Left kidney (tissue), 2 donors: Measurements from ENCODE around the gene CEMP1. TPM values are rescaled to one million over a fixed set of nuclear protein-coding genes. Genes with fewer than 3 reads are reported as not detected.
A peak's percentile ranks its signal among the peaks of the same experiment; 100 is the strongest.

Experiments
- DNase-seq: peaks from one replicate; pipeline ENCODE4 v3.0.0-alpha.2; 2013
- polyA plus RNA-seq: library from polyadenylated mRNA; unstranded; fragments of 120-200 nt; gene quantifications from one replicate; pipeline ENCODE4 v1.2.1, GENCODE V29; 2013; ENCODE audit not compliant: insufficient read length

CEMP1 gene
- polyA plus RNA-seq, 1 donor, result 3.1 TPM

DNA sequence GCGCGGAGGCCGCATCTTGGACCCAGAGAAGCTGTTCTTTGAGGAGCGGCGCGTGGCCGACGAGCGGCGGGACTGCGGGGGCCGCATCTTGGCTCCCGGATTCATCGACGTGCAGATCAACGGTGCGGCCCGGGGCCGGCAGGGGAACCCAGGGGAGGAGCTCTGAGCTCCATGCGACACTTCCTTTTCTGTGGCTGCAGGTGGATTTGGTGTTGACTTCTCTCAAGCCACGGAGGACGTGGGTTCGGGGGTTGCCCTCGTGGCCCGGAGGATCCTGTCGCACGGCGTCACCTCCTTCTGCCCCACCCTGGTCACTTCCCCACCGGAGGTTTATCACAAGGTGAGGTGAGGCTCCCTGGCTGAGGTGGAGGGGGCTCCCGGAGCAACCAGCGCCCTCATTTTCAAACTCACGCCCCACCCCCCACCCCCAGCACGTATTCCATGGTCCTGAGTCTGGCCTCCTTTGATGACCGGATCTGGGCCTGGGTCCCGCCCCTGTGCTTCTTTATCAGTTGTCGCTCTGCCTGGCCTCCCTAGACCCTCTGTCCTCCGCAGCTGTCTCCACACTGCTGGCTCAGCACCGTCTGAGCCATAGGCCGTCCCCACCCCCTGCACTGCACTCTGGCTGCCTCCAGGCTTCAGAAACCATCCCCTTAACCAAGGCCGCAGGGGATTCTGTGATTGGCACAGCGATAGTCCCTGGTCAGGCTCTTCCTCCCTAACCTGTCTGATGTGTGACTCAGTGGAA lies 10.2 kb downstream of the CEMP1 start:
- DNase-seq, result no peak

DNA sequence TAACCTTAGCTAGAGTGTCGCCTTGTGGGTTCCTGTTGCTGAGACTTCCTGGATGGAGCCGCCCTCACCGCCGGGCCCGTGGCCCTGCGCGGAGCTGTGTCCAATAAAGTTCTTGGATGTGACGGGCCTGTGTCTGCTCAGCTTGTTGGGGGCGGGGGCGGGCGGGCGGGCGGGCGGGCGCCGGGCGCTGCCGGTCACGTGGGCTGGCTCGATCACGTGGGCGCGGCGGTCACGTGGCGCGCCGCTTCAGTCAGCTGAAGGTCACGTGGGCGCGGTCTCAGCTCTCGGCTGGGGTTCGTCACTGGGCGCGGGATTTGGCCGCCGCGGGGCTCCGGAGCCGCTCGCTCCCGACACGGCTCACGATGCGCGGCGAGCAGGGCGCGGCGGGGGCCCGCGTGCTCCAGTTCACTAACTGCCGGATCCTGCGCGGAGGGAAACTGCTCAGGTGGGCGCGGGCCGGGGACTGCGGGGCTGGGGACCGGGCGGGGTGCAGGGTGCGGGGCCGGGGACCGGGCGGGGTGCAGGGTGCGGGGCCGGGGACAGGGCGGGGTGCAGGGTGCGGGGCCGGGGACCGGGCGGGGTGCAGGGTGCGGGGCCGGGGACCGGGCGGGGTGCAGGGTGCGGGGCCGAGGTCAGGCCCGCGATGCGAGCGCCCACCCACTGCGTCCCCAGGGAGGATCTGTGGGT lies 11.0 kb downstream of the CEMP1 start, which contains the start of gene AMDHD2:
Gene AMDHD2, plus strand, starts transcription at position 275 of the 687 bp plus-strand sequence. Its CDS starts 88 bp downstream, at position 363.
- DNase-seq, result peak; percentile 81

DNA sequence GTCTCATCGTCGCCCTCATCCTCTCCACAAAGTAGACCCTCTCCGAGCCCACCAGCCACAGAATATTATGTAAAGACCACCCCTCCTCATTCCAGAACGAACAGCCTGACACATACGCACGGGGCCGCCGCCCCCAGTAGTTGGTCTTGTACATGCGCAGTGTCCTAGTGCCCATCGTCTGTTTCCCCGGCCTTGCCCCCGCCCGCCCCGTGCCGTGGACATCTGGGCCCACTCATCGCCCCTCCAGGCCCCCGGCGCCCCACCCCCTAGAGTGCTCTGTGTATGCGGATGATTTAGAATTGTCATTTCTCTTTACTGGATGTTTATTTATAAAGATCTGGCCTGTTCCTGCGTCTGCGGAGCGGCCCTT lies 11.5 kb downstream of the CEMP1 start:
- no peak for DNase-seq

DNA sequence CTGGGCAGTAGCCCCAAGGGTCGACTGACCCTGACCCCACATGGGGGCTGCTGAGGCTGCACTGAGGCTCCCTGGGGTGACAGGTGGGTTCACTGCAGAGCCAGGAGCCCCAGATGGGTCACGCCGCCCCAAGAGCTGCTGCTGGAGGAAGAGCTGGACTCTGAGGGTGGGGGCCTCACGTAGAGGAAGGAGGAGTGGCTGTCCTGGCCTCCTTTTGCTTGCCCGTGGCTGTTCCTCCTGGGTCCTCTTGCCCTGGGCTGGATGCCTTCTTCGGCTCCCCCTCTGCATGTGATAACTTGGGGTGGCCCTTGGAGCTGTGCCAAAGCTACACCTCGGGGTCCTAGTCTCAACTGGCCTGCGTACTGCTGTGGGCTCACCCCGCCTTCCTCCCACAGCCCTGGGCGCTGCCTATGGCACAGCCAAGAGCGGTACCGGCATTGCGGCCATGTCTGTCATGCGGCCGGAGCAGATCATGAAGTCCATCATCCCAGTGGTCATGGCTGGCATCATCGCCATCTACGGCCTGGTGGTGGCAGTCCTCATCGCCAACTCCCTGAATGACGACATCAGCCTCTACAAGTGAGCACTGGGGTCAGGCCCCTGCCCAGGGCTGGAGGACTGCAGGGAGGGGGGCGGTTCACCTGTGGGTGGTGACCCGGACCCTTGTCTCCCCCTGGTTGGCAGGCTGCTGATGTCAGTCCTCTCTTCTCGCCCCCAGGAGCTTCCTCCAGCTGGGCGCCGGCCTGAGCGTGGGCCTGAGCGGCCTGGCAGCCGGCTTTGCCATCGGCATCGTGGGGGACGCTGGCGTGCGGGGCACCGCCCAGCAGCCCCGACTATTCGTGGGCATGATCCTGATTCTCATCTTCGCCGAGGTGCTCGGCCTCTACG lies 12.1 kb downstream of the CEMP1 start:
- no peak for DNase-seq

DNA sequence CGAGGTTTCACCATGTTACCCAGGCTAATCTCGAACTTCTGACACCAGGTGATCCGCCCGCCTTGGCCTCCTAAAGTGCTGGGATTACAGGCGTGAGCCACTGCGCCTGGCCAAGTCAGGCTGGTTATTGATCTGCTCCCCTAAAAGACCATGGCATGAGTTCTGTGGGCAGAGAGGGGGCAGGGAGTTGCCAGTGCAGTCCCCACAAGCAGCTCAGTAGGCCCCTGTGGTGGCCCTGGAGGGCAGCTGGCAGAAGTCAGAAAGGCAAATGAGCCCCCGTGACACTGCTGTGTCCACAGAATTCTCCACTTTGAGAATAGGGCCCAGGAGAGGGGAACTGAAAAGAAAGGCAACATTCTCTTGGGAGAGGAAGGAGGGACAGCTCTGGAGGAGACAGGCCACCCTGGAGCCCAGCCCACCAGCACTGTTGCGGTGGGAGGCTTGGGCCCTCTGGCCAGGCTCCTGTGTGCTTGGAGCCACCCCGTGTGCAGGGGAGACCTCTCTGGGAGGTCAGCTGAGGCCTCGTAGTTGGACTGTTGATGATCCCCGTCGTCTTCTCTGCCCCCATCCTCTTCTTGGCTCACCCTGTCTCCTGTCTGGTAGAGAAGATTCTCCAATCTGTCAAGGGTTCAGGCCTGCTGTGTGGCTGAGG lies 13.1 kb downstream of the CEMP1 start:
- DNase-seq, result no peak

DNA sequence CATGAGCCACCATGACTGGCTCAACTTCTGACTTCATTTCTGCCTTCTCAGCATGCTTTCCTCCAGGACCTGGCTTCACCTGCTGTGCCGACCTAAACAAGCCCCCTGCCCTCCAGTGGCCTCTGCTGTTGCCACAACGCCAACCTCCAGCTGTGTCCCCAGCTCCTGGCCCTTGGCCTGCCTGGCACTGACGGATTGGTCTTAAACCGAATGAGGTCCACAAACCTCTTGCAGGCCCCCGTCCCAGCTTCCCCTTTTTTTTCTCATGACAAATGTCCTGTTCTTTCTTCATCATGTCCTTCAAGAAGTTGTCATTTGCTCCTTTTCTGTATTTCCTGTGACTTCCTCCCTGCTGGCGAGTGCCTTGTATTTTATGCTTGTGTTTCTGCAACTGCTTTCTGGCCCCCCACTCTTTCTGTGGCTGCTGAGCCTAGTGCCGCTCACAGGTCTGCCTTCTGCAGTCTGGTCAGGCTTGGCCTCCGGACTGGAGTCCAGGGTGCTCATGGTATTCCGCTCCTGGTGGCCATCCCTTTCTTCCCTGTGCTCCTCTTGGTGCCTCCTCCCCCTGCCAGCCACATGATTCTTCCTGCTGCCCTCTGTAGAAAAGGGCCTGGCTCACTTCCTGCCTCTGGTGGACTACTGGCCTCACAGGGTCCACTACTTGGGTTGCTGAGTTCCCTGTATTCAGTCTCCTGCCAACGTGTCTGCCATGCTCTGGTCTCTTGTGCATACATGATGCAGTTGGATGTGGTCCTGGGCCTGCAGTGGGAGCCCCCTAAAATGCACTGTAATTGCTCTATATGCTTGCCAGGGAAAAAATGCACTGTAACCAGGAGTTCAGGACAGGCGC lies 14.6 kb downstream of the CEMP1 start:
- DNase-seq, result no peak

DNA sequence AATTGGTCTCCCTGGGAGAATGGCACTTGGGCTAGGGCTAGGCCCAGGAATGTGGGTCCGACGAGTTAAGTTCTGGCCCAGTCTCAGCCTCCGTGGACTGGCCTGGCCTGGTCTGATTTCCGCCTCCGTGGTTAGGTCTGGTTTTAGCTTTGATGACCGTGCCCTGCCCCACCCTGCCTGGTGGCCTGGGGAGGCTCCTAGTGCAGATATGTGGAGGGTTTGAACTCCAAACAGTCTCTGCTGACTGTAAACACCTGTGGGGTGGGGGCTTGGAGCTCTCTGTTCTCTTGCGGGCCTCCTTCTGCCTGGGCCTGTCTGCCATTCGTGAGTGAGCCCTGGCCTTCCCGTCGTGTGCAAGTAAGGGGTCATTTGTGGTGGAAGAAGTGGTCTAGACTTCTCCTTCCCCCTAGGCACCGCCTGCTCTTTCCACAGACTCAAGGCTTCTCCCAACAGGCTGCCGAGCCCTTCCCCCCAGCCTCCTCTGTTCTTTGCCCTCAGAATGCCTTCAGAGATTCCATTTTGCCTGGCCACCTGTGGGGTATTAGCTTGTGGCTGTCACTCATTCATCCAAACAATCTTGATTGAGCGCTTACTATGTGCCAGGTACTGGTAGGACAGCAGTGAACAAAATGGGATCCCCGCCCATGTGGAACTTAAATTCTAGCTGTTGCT lies 15.9 kb downstream of the CEMP1 start:
- no peak for DNase-seq

DNA sequence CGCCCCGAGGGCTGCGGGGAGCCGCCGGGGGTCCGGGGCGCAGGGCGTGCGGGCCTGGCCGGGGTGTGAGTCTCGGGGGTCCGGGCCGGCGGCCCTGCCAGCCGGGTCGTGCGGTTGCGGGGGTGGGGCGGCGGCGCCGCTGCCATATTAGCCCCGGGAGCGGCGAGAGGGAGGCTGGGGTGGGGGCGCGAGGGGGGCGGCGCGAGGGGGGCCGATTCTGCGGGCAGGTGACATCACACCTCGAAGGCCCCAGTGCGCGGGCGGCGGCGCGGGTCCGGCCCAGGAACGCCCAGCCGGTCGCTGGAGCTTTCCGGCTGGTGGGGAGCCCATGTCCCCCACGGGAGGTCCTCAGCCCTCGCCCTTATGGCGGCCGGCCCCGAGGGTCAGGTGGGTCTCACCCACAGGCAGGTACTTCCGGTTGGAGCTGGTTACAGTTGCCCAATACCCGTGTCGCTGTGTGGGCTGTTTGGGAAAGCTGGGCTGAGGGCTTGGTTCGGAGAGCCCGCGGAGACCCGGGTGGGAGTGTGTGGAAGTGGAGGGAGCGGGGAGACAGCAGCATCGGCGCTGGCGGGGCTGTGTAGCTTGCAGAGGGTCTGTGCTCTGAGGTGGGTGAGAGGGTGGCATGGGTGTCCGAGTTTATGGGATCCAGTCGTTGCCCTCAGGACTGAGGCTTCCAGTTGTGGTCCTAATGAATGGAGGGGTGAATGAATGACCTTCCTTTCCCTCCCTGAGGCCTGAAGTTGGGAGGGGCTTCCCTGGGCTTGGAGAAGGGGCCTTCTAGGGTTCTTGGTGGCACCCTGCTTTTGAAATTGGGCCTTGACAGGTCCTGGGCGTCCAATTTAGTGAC lies 16.7 kb downstream of the CEMP1 start:
- DNase-seq, result no peak

DNA sequence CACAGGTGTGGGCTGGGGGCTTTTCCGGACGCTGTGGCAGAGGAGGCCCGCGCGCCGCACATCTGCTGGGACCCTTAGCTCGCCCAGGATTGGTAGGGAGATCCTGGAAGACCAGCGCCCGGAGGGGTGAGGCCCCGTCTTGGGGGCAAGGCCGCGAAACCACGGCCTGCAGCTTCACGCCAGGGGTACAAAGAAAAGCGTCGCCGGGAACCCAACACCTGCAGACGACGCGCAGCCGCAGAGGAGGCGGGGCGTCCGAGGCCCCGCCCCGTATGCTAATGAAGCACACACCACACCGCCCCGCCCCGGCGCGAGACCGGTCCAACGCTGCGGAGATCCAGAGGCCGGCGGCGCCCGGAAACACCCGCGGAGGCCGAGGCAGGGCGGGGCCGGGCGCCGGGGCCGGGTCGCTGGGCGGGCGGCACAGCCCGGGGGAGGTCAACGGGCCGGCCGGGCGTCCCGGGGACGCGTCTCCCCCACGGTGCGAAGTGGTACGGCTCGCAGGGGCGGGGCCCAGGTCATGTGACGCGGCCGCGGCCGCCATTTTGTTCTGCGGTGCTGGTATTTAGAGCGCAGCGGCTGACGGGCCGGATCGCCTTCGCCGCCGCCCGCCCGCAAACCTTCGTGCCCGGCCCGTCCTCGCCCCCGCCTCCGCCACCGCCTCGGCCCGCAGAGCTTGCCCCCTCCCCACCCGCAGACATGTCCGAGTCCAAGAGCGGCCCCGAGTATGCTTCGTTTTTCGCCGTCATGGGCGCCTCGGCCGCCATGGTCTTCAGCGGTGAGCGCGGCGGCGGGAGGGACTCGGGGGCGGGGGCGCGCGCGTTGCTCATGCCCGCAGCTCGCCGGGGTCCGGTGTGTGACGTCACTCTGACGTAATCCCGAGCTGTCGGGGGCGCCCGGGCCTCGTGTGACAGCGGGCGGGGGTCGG lies 17.5 kb downstream of the CEMP1 start, which contains the start of gene ATP6V0C:
Gene ATP6V0C, plus strand, starts transcription at position 548 of the 928 bp plus-strand sequence. Its CDS starts 152 bp downstream, at position 700.
- DNase-seq, result peak; percentile 89

DNA sequence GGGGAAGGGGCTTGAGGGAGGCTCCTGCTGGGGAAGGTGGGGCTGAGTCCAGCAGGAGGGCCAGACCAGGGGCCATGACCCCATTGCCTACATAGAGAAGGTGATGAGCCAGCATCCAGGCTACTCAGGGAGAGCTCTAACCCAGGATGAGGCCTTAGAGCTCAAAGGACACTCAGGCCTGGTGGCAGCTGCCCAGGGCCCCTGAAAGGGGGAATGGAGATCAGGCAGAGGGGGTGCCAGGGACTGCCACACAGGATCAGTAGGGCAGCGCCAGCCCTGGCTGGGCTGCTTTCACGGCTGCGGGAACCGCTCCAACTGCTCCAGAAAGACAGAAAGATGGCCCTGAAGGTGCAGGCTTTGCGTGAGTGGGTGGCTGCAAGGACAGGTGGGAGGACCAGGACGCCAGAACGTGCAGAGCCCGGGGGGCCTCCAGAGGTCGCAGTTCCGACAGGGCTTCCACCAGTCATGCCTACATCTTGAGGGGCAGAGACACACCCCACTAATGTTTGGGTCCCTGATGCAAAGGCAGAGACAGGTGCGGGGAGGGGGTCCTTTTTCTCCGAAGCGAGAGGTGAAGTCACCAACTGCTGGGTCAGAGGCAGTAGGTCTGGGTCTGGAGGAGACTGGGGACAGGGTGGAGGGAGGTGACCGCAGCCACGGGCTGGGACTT lies 18.3 kb downstream of the CEMP1 start:
- DNase-seq, result no peak

DNA sequence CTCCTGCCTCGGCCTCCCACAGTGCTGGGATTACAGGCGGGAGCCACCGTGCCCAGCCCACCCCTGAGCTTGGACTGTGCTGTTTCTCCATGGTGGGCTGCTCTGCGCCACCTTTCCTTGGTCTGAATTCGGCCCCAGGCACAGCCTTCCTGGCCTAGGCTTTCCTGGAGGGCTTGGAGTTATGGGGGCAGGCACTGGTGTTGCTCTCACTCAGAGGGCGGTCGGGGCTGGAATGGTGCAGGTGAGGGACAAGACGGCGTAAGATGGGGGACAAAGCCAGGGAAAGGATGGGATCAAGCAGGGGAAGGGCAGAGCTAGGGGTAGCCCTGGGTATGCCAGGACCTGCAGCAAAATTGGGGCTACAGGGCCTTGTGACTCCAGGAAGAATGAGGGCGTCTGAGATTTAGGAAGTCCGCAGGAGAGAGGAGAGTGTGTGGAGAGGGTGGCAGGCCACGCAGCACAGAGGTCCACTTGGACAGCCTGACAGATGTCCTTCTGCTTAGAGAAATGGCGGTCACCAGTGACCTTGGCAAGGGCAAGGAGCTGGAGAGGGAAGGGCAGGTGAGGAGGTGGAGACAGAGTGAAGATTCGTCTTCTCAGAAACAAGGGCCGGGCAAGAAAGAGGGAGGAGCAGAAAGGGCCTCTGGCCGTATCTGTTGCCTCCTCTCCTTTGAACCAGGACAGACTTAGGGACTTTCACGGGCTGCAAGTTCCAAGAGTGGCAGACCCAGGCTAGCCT lies 19.0 kb downstream of the CEMP1 start:
- DNase-seq, result no peak

DNA sequence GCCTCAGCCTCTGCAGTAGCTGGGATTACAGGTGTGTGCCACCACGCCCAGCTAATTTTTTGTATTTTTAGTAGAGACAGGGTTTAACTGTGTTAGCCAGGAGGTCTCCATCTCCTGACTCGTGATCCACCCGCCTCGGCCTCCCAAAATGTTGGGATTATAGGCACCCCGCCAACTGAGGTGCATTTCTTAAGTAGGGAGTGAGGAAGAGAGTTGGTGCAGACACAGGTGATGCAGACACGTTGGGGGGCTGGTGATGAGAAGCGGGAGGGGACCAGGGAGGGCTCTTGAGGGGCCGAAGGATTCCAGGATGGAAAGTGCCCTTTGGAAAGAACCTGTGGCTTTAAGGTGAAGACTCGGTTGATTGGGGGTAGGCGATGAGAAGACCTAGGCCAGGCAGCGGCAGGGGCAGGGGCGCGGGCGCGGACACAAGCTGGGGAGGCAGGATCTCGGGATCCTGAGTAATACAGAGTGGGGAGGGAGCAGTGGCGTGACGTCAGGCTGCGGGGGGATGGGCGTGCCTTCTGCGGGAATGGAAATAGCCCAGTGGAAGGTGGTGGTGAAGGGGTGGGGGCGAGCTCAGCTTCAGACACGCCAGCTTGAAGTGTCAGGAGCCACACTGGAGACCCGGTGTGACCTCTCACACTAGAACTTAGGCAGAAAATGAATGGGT lies 19.9 kb downstream of the CEMP1 start:
- DNase-seq, result no peak

DNA sequence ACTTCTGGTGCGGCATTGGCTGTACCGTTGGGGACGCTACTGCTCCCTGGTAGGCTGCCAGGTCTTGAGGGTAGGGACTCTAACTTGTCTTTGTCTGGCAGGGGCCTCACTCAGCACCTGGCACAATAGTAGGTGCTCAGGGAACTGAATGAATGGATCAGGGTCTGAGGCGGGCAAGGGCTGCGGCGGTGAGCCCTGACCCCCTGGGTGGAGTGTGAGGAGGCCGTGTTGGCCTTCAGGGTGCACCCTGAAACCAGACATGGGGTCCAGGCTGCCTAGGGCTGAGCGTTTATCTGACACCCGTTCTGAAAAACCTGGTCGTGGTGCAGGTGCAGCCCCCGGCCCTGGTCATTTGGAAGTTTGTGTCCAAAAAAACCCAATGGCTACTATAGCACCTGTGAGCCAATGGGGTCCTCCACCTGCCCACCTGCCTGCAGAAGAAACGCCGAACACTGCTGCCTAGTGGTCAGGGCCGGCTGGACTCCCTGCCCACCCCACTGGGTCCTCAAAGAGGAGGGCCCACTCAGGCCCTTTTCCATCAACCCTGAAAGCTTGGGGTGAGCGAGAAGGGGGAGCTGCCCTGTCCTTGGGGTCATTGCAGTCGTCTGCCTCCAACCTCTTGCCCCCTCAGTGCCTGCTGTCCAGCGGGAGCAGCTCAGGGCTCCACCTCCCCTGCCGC lies 22.3 kb downstream of the CEMP1 start:
- DNase-seq, result no peak

DNA sequence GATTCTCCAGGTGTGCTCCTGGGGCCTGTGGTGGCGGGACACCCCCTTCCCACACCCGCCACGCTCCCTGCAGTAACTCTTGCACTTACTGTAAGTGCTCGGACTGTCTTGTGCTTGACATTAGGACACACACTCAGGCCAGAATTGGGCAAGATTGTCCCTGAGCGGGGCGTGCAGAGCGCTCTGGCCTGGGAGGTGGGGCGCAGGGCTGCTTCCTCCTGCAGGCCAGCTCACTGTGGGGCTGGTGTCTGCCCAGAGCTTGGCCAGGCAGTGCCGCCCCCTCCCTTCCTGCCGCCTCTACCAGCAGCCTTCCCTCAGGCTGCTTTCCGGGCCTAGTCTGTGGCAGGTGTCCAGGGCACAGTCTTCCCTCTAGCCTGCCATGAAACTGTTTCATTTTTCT lies 23.5 kb downstream of the CEMP1 start:
- DNase-seq, result no peak

DNA sequence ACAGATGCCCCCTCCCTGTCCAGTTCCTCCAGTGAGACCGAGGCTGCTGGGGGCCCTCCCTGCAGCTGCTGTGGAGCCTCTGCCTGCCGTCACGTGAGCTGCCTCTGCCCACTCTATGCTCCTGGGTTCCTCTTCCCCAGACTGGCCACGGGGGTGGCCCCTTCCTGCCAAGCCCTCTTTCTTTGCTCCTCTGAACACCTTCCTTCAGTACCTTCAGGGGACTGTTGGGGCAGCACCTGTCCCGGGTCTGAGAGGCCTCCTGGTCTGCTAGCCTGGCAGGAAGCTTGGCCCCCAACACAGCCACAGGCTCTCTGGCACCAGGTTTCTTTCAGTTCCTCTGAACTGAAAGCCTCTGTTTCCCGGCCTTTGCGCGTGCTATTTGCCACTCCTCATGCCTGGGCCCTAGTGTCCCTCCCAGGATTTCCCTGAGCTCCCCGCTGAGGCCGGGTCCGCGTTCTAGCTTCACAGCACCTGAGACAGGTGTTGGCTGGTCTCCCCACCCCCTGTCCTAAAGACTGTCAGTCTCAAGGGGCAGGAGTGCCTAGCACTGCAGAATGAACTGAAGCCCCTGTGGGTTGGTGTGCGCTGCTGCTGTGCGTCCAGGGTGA lies 24.1 kb downstream of the CEMP1 start:
- no peak for DNase-seq
